K562 (cell line): ENCODE data around the gene MT1HL1. TPM values are rescaled to one million over a fixed set of nuclear protein-coding genes. Genes with fewer than 3 reads are reported as not detected.

Experiments
- ATAC-seq: fragments of 200-7000 bp; cut with Tn5 transposase; 3 replicates; pipeline ENCODE4 v1.9.1; 2020; ENCODE audit warnings: moderate library complexity
- BruUV-seq: library from RNA; stranded (reverse); fragments of 400-500 nt; replicated peaks from 2 replicates; lab custom pipeline; 2021; lab: Mats Ljungman, UMichigan
- CTCF ChIA-PET: fragments of 300-600 bp; formaldehyde crosslinking; extraction: SDS; loops from one replicate; lab custom pipeline; 2021; ENCODE audit warnings: low intra/inter-chr PET ratio; lab: Yijun Ruan, JAX
- POLR2A ChIA-PET: fragments of 300-600, 350-650 bp; sonication (Branson Sonifier 250); formaldehyde crosslinking; extraction: SDS; loops from one replicate; lab custom pipeline; 2021; ENCODE audit warnings: antibody characterized with exemption, inconsistent platforms; lab: Yijun Ruan, JAX
- DNase-seq, 4 experiments: peaks; one replicate each; pipeline versions ENCODE4 v3.0.0 to v3.0.0-alpha.2; 2011 to 2018; ENCODE audit warnings: low spot score in 3 of 4, mixed read lengths in 3 of 4; ENCODE audit errors: extremely low read depth in 1 of 4
- FAIRE-seq: peaks from 2 replicates; lab custom pipeline; 2011; peaks lifted over from hg19 to GRCh38; lab: Jason Lieb, UNC
- H2AFZ ChIP-seq: 2 replicates; pipeline ENCODE4 v1.6.0; 2011; ENCODE audit warnings: low read depth, low read length, control low read depth, inconsistent platforms
- H3K27ac ChIP-seq: fragments of 200-600 bp; 3 replicates; pipeline ENCODE4 v1.8.0; 2011; ENCODE audit warnings: low read depth, mild to moderate bottlenecking, control low read depth, inconsistent platforms, low read length, moderate library complexity, mixed read lengths; ENCODE audit errors: extremely low read depth
- H3K27me3 ChIP-seq, 2 experiments: fragments of 300-600 bp in 1 of 2; 2 replicates in 1 of 2; 3 replicates in 1 of 2; pipeline versions ENCODE4 v1.6.0 to v1.8.0; 2011; ENCODE audit warnings: inconsistent platforms in 2 of 2, low read length in 2 of 2, mild to moderate bottlenecking in 1 of 2, mixed read lengths in 1 of 2, moderate library complexity in 1 of 2; ENCODE audit not compliant: control insufficient read depth in 2 of 2, insufficient read depth in 2 of 2
- H3K36me3 ChIP-seq: fragments of 300-600 bp; 3 replicates; pipeline ENCODE4 v1.8.0; 2011; ENCODE audit warnings: mild to moderate bottlenecking, low read length, inconsistent platforms; ENCODE audit not compliant: control insufficient read depth, insufficient read depth
- H3K4me1 ChIP-seq, 2 experiments: fragments of 200-600 bp in 1 of 2; replicated peaks in 1 of 2; 2 replicates in 1 of 2; 3 replicates in 1 of 2; pipeline versions ENCODE4 v1.5.1 to v1.8.0; 2011; ENCODE audit warnings: inconsistent platforms in 2 of 2, low read length in 2 of 2, mild to moderate bottlenecking in 1 of 2, mixed read lengths in 1 of 2, moderate library complexity in 1 of 2; ENCODE audit not compliant: control insufficient read depth in 2 of 2, insufficient read depth in 2 of 2
- H3K4me2 ChIP-seq: 2 replicates; pipeline ENCODE4 v1.6.1; 2011; ENCODE audit warnings: low read length, control low read depth, inconsistent platforms, mixed read lengths; ENCODE audit not compliant: insufficient read depth
- H3K4me3 ChIP-seq: fragments of 200-600 bp; sonication (generic), shearing (Covaris generic); 2 replicates; pipeline ENCODE4 v1.5.1; 2016; ENCODE audit warnings: control low read depth, inconsistent platforms
- H3K79me2 ChIP-seq: fragments of 200-600 bp; 3 replicates; pipeline ENCODE4 v1.8.0; 2011; ENCODE audit warnings: low read length, inconsistent platforms; ENCODE audit not compliant: control insufficient read depth, insufficient read depth
- H3K9ac ChIP-seq, 2 experiments: 2 replicates each; pipeline versions ENCODE4 v1.6.0 to v1.6.1; 2011; ENCODE audit warnings: low read depth in 2 of 2, low read length in 2 of 2, control low read depth in 1 of 2, inconsistent platforms in 1 of 2, mild to moderate bottlenecking in 1 of 2, mixed read lengths in 1 of 2; ENCODE audit not compliant: insufficient read depth in 1 of 2
- H3K9me1 ChIP-seq: one replicate; pipeline ENCODE4 v1.6.0; 2011; ENCODE audit warnings: inconsistent platforms, mild to moderate bottlenecking, low read length, moderate library complexity; ENCODE audit not compliant: control insufficient read depth, insufficient read depth
- H3K9me3 ChIP-seq: replicated peaks from 2 replicates; pipeline ENCODE4 v1.5.1; 2011; ENCODE audit warnings: low read depth, low read length, inconsistent platforms; ENCODE audit not compliant: control insufficient read depth, insufficient read depth
- H4K20me1 ChIP-seq: replicated peaks from 2 replicates; pipeline ENCODE4 v1.6.1; 2011; ENCODE audit warnings: low read length, inconsistent platforms, mixed read lengths; ENCODE audit not compliant: control insufficient read depth, insufficient read depth
- FUS ChIP-seq: fragments of 200-400 bp; formaldehyde crosslinking; optimal IDR thresholded peaks from 2 replicates; pipeline ENCODE3; 2017; ENCODE audit warnings: low read depth, low read length
- KLF10 ChIP-seq: fragments of 250-450 bp; sonication (Bioruptor Pico); IDR thresholded peaks from 2 replicates; pipeline ENCODE4 v1.6.1; 2021; ENCODE audit warnings: matching md5 sums
- REST ChIP-seq, 2 experiments: fragments of 450-650 bp; formaldehyde crosslinking in 1 of 2; IDR thresholded peaks; 2 replicates each; pipeline versions ENCODE4 v1.4.0 to v1.6.1; 2014 to 2020; ENCODE audit warnings: mild to moderate bottlenecking in 2 of 2, borderline replicate concordance in 1 of 2, low read depth in 1 of 2
- SIN3B ChIP-seq: fragments of 450-650 bp; IDR thresholded peaks from 2 replicates; pipeline ENCODE4 v1.6.1; 2017; ENCODE audit warnings: low read depth, mild to moderate bottlenecking, moderate library complexity
- SMARCB1 ChIP-seq: IDR thresholded peaks from 2 replicates; pipeline ENCODE4 v1.6.1; 2011; ENCODE audit warnings: improper control_type of control experiment, low read depth; ENCODE audit not compliant: insufficient read length
- XRCC3 ChIP-seq: fragments of 450-650 bp; IDR thresholded peaks from 2 replicates; pipeline ENCODE4 v1.6.1; 2017; ENCODE audit warnings: mild to moderate bottlenecking, moderate library complexity
- ZNF407 ChIP-seq: fragments of 450-650 bp; IDR thresholded peaks from 2 replicates; pipeline ENCODE4 v1.6.1; 2016; ENCODE audit warnings: low read depth
- WGBS: fragments of 100-300 bp; shearing (Covaris generic); methylation state at CpG from one replicate; pipeline ENCODE4 v1.1.6; 2016; ENCODE audit warnings: low coverage, mixed read lengths; ENCODE audit not compliant: insufficient coverage; ENCODE audit errors: missing lambda C conversion rate; 5-methylcytosine and 5-hydroxymethylcytosine counted together
- in situ Hi-C: fragments of 300-500 bp; cut with MboI; formaldehyde crosslinking; loops from 4 replicates; pipeline ENCODE4 v1.15.0; 2018; ENCODE audit warnings: inconsistent platforms, mixed read lengths
- intact Hi-C: fragments of 100-400 bp; cut with micrococcal nuclease; formaldehyde crosslinking; loops from 2 replicates; pipeline ENCODE4 v1.14.2; 2022
- polyA plus RNA-seq, 8 experiments: library from polyadenylated mRNA; depleted of rRNA in 4 of 8; stranded (reverse) in 5 of 8; unstranded in 3 of 8; fragments of >200 nt; fragmentation: Nextera tagmentation in 2 of 8; fragmentation: Illumina TruSeq in 1 of 8; extraction: Ambion mirVana in 2 of 8; extraction: Trizol in 1 of 8; gene quantifications; 2 replicates each; pipeline versions ENCODE4 v1.2.1 to v1.2.3, GENCODE V29; 2011 to 2014; ENCODE audit warnings: inconsistent platforms in 1 of 8, missing spikeins in 1 of 8
- total RNA-seq, 7 experiments: library from RNA; depleted of rRNA in 6 of 7; stranded (reverse); fragments of >200 nt in 6 of 7; fragmentation: Illumina TruSeq in 2 of 7; extraction: Trizol in 2 of 7; gene quantifications; 2 replicates each; pipeline versions ENCODE4 v1.2.1 to v1.2.3, GENCODE V29; 2011 to 2021; ENCODE audit warnings: low replicate concordance in 1 of 7

The MT1HL1 gene
- total and polyA plus RNA-seq, 9 of the 15 experiments (the other 6 are each of a cell fraction or from before 2014, with no cell fraction given) = not detected

GRCh38 chr1:237009611-237010010 is 5.4 kb upstream of the MT1HL1 start:
- CTCF ChIA-PET = no interaction called here
- TF ChIP-seq SIN3B = no peak
- TF ChIP-seq SMARCB1 = no peak
- TF ChIP-seq ZNF407 = no peak
- no peak for TF ChIP-seq KLF10 (CRISPR knock-in tag)
- TF ChIP-seq XRCC3 = no peak
- TF ChIP-seq FUS = no peak
- TF ChIP-seq REST (IDR thresholded peaks at IDR 0.05; ENCODE audit: borderline replicate concordance) = no peak
- TF ChIP-seq REST (CRISPR knock-in tag; IDR thresholded peaks at IDR 0.05; ENCODE audit: low read depth) = no peak

More at GRCh38 chr1:237009611-237010010, 5.4 kb upstream of the MT1HL1 start:
- FAIRE-seq (no peak), DNase-seq (no peak), ATAC-seq (no peak)
- no peaks in the 10 kb centered on the region for H3K36me3 ChIP-seq
- POLR2A ChIA-PET = no interaction called here
- H3K27ac ChIP-seq = no peak overlapping the region
- no peak overlapping the region for H2AFZ ChIP-seq
- H3K4me2 ChIP-seq = no peak overlapping the region
- BruUV-seq = no TSS peak
- 15% methylated on average over 4 of the region's 4 CpGs for WGBS
- H3K9me1 ChIP-seq = no peaks in the 10 kb centered on the region
- H3K79me2 ChIP-seq = no peaks in the 10 kb centered on the region
- no peak overlapping the region for H3K4me3 ChIP-seq
- intact Hi-C loops = no loop called here
- H3K9me3 ChIP-seq = no peaks in the 10 kb centered on the region
- no peaks in the 10 kb centered on the region for H4K20me1 ChIP-seq
- H3K27me3 ChIP-seq = peaks cover 5 to 8% of the 10 kb centered on the region in 2 experiments; a peak in 4 of 5 replicates
- no peak overlapping the region for H3K9ac ChIP-seq
- peaks cover 4 to 11% of the 10 kb centered on the region in 2 experiments; a peak in 3 of 5 replicates for H3K4me1 ChIP-seq
- in situ Hi-C loops = no loop called here
